Stimulated activated naive B cell treated with anti-CD40 and anti-IgM and Interleukin-4, amounts not matched to agents 10 μg/mL and 1 μg/mL and 100 μg/mL, for 72 hours (primary cell): ENCODE results near the gene INAVA.
"Not testable (repeated sequence)": the region's sequence is repeated elsewhere in the genome, so short reads cannot be mapped to it uniquely, and the experiment has no call there.

Experiments used
- ATAC-seq, 2 donors: fragments of 150-1000 bp; cut with Tn5 transposase; replicated peaks; 2 replicates each; pipeline ENCODE4 v1.10.0; 2021; ENCODE audit warnings: moderate library complexity in 1 of 2
- DNase-seq: peaks from one replicate; pipeline ENCODE4 v3.0.0; 2021
- H3K27ac Mint-ChIP-seq: one replicate; pipeline ENCODE4 v1.8.0; 2022; ENCODE audit warnings: mild to moderate bottlenecking, mixed read lengths
- H3K27me3 Mint-ChIP-seq, 2 donors: one replicate each; pipeline ENCODE4 v1.8.0; 2022; ENCODE audit warnings: mixed read lengths in 2 of 2
- H3K36me3 Mint-ChIP-seq, 2 donors: one replicate each; pipeline ENCODE4 v1.8.0; 2022; ENCODE audit warnings: mixed read lengths in 2 of 2, mild to moderate bottlenecking in 1 of 2
- H3K4me1 Mint-ChIP-seq, 2 donors: one replicate each; pipeline ENCODE4 v1.8.0; 2022; ENCODE audit warnings: mixed read lengths in 2 of 2, mild to moderate bottlenecking in 1 of 2
- H3K4me3 Mint-ChIP-seq, 2 donors: one replicate each; pipeline ENCODE4 v1.8.0; 2022; ENCODE audit warnings: mild to moderate bottlenecking in 2 of 2, mixed read lengths in 2 of 2, moderate library complexity in 1 of 2
- H3K9me3 Mint-ChIP-seq, 2 donors: one replicate each; pipeline ENCODE4 v1.8.0; 2022; ENCODE audit warnings: mixed read lengths in 2 of 2, mild to moderate bottlenecking in 1 of 2

Gene INAVA

GRCh38 chr1:200962631-200963030 lies 67.9 kb downstream of the INAVA start:
- Mint-ChIP-seq H3K36me3 (no peaks in the 10 kb centered on the region), H3K27me3 (no peaks in the 10 kb centered on the region), H3K4me3 (no peak overlapping the region), H3K27ac (no peak overlapping the region), H3K9me3 (no peaks in the 10 kb centered on the region), H3K4me1 (peaks cover 7 to 10% of the 10 kb centered on the region in 2 donors)
- ATAC-seq (no peak), DNase-seq (no peak)

GRCh38 chr1:200963076-200963475 lies 68.4 kb downstream of the INAVA start:
- no peaks in the 10 kb centered on the region for H3K27me3 Mint-ChIP-seq
- no peak overlapping the region for H3K27ac Mint-ChIP-seq
- peaks cover 7 to 10% of the 10 kb centered on the region in 2 donors for H3K4me1 Mint-ChIP-seq
- H3K9me3 Mint-ChIP-seq = no peaks in the 10 kb centered on the region
- DNase-seq (no peak), ATAC-seq (no peak)
- no peaks in the 10 kb centered on the region for H3K36me3 Mint-ChIP-seq
- H3K4me3 Mint-ChIP-seq = no peak overlapping the region

GRCh38 chr1:200963888-200964287 lies 69.2 kb downstream of the INAVA start:
- H3K9me3 Mint-ChIP-seq, H3K36me3 Mint-ChIP-seq, H3K27me3 Mint-ChIP-seq, H3K4me3 Mint-ChIP-seq, H3K27ac Mint-ChIP-seq, DNase-seq, ATAC-seq: not testable (repeated sequence)
- peaks cover 7 to 10% of the 10 kb centered on the region in 2 donors for H3K4me1 Mint-ChIP-seq
